HG02852 (cell line): ENCODE data around the gene SIKE1.
"Not testable (repeated sequence)": the region's sequence is repeated elsewhere in the genome, so short reads cannot be mapped to it uniquely, and the experiment has no call there.

ENCODE experiments used
- ATAC-seq: cut with Tn5 transposase; IDR thresholded peaks from one replicate; pipeline ENCODE4 v1.9.1; 2021; ENCODE audit warnings: mild to moderate bottlenecking, moderate library complexity; ENCODE audit not compliant: unreplicated experiment

Gene SIKE1

GRCh38 chr1:114780344-114781226 lies at the start of gene SIKE1:
TSS of gene SIKE1 (minus strand) at chr1:114780685. CDS start at chr1:114780607, 78 bp downstream.
- peak; percentile 98 for ATAC-seq

- ATAC-seq: not testable (repeated sequence)
Observed at GRCh38 chr1:114830075-114830474, 49.6 kb upstream of the SIKE1 start.

GRCh38 chr1:114828251-114828650 lies 47.8 kb upstream of the SIKE1 start:
- no peak for ATAC-seq

- no peak for ATAC-seq
Observed at GRCh38 chr1:114821978-114822377, 41.5 kb upstream of the SIKE1 start.

GRCh38 chr1:114820392-114820791 lies 39.9 kb upstream of the SIKE1 start:
- no peak for ATAC-seq

- ATAC-seq: no peak
Observed at GRCh38 chr1:114819869-114820268, 39.4 kb upstream of the SIKE1 start.

- not testable (repeated sequence) for ATAC-seq
Observed at GRCh38 chr1:114804449-114804848, 24.0 kb upstream of the SIKE1 start.

- ATAC-seq: no peak
Observed at GRCh38 chr1:114803001-114803400, 22.5 kb upstream of the SIKE1 start.

GRCh38 chr1:114794038-114794437 lies 13.6 kb upstream of the SIKE1 start:
- ATAC-seq: no peak

GRCh38 chr1:114790581-114790980 lies 10.1 kb upstream of the SIKE1 start:
- not testable (repeated sequence) for ATAC-seq

- ATAC-seq: not testable (repeated sequence)
Observed at GRCh38 chr1:114786440-114786839, 6.0 kb upstream of the SIKE1 start.

GRCh38 chr1:114782476-114782875 lies 2.0 kb upstream of the SIKE1 start:
- ATAC-seq: no peak

- ATAC-seq: no peak
Observed at GRCh38 chr1:114779722-114780121, 763 bp downstream of the SIKE1 start.

GRCh38 chr1:114776726-114777125 lies 3.8 kb downstream of the SIKE1 start:
- not testable (repeated sequence) for ATAC-seq

- no peak for ATAC-seq
Observed at GRCh38 chr1:114771992-114772391, 8.5 kb downstream of the SIKE1 start.

GRCh38 chr1:114770989-114771388 lies 9.5 kb downstream of the SIKE1 start:
- ATAC-seq: no peak

- ATAC-seq: no peak
Observed at GRCh38 chr1:114764689-114765088, 15.8 kb downstream of the SIKE1 start.

GRCh38 chr1:114758256-114758832 lies 22.1 kb downstream of the SIKE1 start:
- no peak for ATAC-seq

- ATAC-seq: peak; percentile 77
Observed at GRCh38 chr1:114757455-114758255, 22.8 kb downstream of the SIKE1 start, which contains the start of gene CSDE1. TSS of gene CSDE1 (minus strand) at chr1:114757984. CDS start at chr1:114739890, 18,094 bp downstream.

- no peak for ATAC-seq
Observed at GRCh38 chr1:114756949-114757454, 23.5 kb downstream of the SIKE1 start.
